ENCODE data around the gene CASTOR2.
"Not testable (repeated sequence)": the region's sequence is repeated elsewhere in the genome, so short reads cannot be mapped to it uniquely, and the experiment has no call there.

Gene CASTOR2

DNA sequence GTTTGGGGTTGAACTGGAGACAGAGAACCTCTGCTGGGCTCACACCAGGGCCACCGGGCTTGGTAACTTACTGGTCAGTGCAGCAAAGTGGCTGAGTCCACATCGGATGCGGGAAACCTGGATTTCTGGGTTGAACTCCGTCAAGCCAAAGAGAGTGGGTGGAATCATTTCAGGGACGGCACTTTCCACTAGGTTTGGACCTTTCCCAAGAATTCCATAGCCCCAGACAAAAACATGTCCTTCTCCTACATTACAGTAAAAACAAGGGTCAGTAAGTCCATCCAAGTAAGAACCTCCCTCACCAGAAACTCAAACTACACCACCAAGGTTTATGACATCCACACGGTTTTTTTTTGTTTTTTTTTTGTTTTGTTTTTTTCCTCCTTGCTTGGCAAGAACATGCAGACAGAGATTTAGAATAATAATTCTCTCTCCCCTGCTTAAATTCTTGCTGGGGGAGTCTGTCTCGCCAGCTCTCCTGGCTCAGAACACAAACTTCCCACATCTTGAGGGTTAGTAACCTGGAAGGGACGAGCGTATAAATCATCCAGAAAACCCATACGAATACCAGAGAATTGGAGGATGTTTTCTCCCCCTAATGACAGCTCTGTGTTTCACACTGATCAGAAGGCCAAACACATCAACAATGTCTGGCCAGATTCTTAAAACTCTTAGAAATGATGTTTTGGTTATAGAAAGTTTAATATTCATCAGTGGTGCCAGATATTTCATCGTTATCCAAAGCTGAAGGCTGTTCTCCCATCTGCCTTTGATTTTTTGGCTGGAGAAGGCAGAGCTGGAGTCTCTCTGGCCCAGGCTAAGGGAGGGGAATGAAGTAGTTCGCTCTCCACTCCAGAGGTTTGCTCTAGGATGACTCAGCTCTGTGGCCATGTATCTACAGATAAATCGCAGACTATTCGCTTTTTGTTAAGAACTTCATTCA lies 91.6 kb downstream of the CASTOR2 start:
- no peak for DNase-seq

DNA sequence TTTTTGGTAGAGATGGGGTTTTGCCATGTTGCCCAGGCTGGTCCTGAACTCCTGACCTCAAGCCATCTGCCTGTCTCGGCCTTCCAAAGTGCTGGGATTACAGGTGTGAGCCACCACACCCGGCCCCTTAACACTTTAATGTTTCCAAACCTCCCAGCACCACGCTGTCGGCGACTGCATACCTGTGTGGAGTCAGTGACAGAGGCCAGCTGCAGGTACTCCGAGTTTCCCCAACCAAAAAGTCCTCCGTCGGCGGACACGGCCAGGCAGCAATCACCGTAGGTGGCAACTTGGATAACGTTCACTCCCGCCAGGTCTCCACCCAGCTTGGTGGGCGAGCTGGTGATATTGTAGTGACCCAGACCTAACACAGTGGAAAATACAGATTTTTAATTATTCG lies 93.9 kb downstream of the CASTOR2 start:
- DNase-seq = no peak

- DNase-seq = no peak
Measured at GRCh38 chr7:75064291-75064690, 99.8 kb downstream of the CASTOR2 start.

GRCh38 chr7:75064801-75065200 lies 100.3 kb downstream of the CASTOR2 start:
- no peak for DNase-seq

- no peak for DNase-seq
Measured at GRCh38 chr7:75066521-75066920, 102.0 kb downstream of the CASTOR2 start.

DNA sequence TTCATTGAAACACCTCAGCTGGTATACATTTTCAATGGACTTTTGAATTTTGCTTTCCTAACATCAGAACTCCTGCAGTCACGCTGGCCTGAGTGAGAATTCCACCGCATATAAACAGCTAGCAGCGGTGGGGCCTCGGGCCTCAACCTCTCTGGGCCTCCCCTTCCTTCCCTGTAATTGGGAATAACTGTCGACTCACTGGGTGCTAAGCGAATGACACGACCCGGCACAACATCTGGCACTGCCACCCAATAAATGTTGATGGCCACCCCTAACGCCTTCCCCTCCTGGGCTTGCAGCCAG lies 108.4 kb downstream of the CASTOR2 start:
- no peak for DNase-seq

DNA sequence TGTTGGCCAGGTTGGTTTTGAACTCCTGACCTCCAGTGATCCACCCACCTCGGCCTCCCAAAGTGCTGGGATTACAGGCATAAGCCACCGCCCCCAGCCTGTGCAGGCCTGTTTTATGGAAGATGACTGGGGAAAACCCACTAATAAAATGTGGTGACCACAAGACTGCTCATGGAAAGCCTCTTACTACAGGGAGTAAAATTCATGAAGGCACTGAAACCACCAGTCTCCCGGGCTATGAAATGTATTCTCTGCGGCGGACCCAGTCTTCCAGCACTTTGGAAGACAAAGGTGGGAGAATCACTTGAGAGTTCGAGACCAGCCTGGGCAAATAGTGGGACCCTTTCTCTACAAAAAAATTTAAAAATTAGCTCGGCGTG lies 109.7 kb downstream of the CASTOR2 start:
- not testable (repeated sequence) for DNase-seq
